Neural crest cell (in vitro differentiated cells): ENCODE results near the gene CDH13. TPM values are rescaled to one million over a fixed set of nuclear protein-coding genes. Genes with fewer than 3 reads are reported as not detected.

Experiments
- DNase-seq: peaks from one replicate; pipeline ENCODE4 v3.0.0; 2021; ENCODE audit warnings: low read depth, mixed read lengths, low spot score
- H3K27ac Mint-ChIP-seq: one replicate; pipeline ENCODE4 v1.8.0; 2021; ENCODE audit warnings: mild to moderate bottlenecking, mixed read lengths; ENCODE audit not compliant: unreplicated experiment
- H3K27me3 Mint-ChIP-seq: 2 replicates; pipeline ENCODE4 v1.8.0; 2021; ENCODE audit warnings: low read depth, mild to moderate bottlenecking, mixed read lengths
- H3K36me3 Mint-ChIP-seq: 2 replicates; pipeline ENCODE4 v1.8.0; 2021; ENCODE audit warnings: low read depth, mild to moderate bottlenecking, mixed read lengths
- H3K4me1 Mint-ChIP-seq: 2 replicates; pipeline ENCODE4 v1.8.0; 2021; ENCODE audit warnings: mixed read lengths
- H3K4me3 Mint-ChIP-seq: one replicate; pipeline ENCODE4 v1.8.0; 2021; ENCODE audit warnings: mild to moderate bottlenecking, mixed read lengths
- H3K9me3 Mint-ChIP-seq: 2 replicates; pipeline ENCODE4 v1.8.0; 2021; ENCODE audit warnings: mixed read lengths
- total RNA-seq: library from RNA; stranded (reverse); gene quantifications from 2 replicates; pipeline ENCODE4 v1.2.1, GENCODE V29; 2021
- TF ChIP-seq, protein P1 (sequence below): fragments of 200-600 bp; sonication (generic); conservative IDR thresholded peaks from 2 replicates; pipeline ENCODE4 v1.5.0; 2021; ENCODE audit warnings: antibody characterized with exemption, mild to moderate bottlenecking

CDH13 gene
- total RNA-seq, 1 donor from 2014 or later: 1.1 TPM

DNA sequence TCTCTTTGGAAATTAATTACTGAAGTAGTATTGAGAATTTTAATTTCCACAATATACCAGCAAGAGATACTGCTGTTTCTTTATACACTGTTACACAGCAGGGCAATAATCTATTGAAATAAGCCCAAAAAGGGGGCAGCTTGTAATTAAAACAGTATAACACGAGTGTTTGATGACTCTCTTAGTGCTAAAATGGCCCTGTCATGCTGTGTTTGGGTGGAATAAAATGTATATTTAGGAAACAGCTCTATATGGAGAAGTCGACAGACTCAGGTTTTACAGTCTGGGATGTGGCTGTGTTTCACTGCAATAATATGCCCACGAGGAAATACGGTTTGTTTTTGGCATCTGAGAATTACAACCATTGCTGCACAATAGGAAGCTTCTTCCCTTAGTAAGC lies 643.3 kb downstream of the CDH13 start:
- peaks cover 14% of the 10 kb centered on the region for H3K27me3 Mint-ChIP-seq
- no peaks in the 10 kb centered on the region for H3K36me3 Mint-ChIP-seq
- TF ChIP-seq, protein P1, sequence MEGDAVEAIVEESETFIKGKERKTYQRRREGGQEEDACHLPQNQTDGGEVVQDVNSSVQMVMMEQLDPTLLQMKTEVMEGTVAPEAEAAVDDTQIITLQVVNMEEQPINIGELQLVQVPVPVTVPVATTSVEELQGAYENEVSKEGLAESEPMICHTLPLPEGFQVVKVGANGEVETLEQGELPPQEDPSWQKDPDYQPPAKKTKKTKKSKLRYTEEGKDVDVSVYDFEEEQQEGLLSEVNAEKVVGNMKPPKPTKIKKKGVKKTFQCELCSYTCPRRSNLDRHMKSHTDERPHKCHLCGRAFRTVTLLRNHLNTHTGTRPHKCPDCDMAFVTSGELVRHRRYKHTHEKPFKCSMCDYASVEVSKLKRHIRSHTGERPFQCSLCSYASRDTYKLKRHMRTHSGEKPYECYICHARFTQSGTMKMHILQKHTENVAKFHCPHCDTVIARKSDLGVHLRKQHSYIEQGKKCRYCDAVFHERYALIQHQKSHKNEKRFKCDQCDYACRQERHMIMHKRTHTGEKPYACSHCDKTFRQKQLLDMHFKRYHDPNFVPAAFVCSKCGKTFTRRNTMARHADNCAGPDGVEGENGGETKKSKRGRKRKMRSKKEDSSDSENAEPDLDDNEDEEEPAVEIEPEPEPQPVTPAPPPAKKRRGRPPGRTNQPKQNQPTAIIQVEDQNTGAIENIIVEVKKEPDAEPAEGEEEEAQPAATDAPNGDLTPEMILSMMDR: no peak
- no peak overlapping the region for H3K27ac Mint-ChIP-seq
- H3K9me3 Mint-ChIP-seq: no peaks in the 10 kb centered on the region
- H3K4me1 Mint-ChIP-seq: no peaks in the 10 kb centered on the region
- no peak for DNase-seq
- H3K4me3 Mint-ChIP-seq: no peak overlapping the region

DNA sequence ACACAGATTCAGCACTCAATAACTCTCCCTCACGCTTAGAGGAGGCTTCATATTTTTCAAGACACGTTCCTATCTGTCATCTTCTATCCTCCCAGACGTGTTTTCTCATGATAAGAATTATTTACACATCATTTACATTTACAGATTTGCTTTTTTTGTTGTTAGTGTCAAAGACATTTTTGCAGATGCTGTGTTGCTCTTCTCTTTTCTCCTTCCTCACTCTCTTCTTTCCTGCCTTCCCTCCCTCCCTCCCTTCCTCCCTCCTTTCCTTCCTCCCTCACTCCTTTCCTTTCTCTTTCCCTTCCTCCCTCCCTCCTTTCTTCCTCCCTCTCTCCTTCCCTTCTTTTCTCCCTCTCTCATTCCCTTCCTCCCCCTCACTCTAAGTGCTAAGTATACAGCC lies 643.9 kb downstream of the CDH13 start:
- H3K4me1 Mint-ChIP-seq: no peaks in the 10 kb centered on the region
- DNase-seq: no peak
- H3K27ac Mint-ChIP-seq: no peak overlapping the region
- no peaks in the 10 kb centered on the region for H3K9me3 Mint-ChIP-seq
- TF ChIP-seq, protein P1: no peak
- H3K36me3 Mint-ChIP-seq: no peaks in the 10 kb centered on the region
- no peak overlapping the region for H3K4me3 Mint-ChIP-seq
- peaks cover 14% of the 10 kb centered on the region for H3K27me3 Mint-ChIP-seq

DNA sequence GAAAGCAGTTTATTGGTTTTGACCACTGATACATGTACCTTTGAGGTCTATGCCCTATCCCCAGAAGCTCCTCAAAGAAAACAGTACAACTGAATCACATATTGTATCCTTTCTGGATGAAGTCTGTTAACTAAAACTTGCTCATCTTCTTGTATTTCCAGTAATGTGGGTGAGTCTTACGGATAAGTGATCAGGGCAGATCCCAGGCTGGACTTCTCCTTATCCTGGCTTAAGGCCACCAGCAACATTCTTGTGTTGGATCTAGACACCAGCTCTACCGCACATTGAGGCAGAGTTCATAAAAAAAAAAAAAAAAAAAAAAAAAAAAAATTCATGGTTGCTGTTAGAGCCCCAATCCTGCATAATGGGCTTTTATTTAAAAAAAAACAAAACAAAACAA lies 644.4 kb downstream of the CDH13 start:
- no peaks in the 10 kb centered on the region for H3K36me3 Mint-ChIP-seq
- H3K4me3 Mint-ChIP-seq: no peak overlapping the region
- H3K9me3 Mint-ChIP-seq: no peaks in the 10 kb centered on the region
- H3K4me1 Mint-ChIP-seq: no peaks in the 10 kb centered on the region
- H3K27me3 Mint-ChIP-seq: peaks cover 14% of the 10 kb centered on the region
- TF ChIP-seq, protein P1: no peak
- DNase-seq: no peak
- no peak overlapping the region for H3K27ac Mint-ChIP-seq

DNA sequence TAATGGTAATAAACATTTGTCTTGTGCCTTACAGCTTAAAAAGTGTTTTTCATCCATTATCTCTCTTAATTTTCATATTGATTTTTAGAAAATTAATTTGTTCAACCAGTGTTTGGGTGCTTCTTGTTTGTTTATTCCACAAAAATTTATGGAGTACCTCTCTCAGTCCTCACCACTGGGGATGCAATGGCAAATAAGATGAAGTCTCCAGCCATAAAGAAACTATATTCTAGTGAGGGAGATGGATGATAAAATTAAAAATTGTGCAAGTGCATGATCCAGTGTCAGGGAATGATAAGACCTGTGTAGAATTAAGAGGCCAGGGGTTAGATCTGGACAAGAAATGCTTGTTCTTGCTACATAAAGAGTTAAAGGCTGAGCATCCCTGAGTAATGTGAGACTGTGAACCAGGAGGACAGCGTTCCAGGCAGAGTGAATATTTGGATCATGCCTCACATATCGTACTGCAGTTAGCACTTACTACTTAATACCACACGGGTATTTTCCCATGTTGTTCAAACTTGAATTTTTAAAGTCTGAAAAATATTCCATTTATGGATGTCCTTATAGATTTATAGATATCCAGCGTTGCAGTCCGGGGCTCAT lies 645.3 kb downstream of the CDH13 start:
- no peaks in the 10 kb centered on the region for H3K36me3 Mint-ChIP-seq
- peaks cover 9% of the 10 kb centered on the region for H3K27me3 Mint-ChIP-seq
- H3K27ac Mint-ChIP-seq: no peak overlapping the region
- no peak overlapping the region for H3K4me3 Mint-ChIP-seq
- TF ChIP-seq, protein P1: no peak
- no peaks in the 10 kb centered on the region for H3K4me1 Mint-ChIP-seq
- DNase-seq: no peak
- no peaks in the 10 kb centered on the region for H3K9me3 Mint-ChIP-seq

DNA sequence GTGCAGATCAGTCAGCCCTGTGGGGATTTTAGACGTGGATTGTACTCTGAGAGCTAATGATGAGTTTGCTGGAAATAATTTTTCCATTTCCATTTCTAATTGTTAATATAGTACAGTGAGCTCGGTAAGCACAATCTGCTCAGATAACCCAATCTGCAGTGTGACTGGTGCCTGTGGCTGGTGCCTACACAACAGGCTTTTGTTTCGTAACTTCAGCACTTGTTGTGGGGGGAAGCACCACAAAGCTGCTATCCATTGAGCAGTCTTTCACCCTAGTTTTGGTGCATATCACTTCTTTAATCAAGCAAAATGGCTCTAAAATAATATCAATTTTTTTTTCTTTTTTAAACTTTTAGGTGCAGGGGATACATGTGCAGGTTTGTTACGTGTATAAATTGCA lies 646.1 kb downstream of the CDH13 start:
- Mint-ChIP-seq H3K4me3 (no peak overlapping the region), H3K27ac (no peak overlapping the region), H3K27me3 (peaks cover 5% of the 10 kb centered on the region), H3K9me3 (no peaks in the 10 kb centered on the region), H3K4me1 (no peaks in the 10 kb centered on the region), H3K36me3 (no peaks in the 10 kb centered on the region)
- TF ChIP-seq, protein P1: no peak
- no peak for DNase-seq
